IPS-NIHi11 (cell line): Measurements from ENCODE around the gene BMP2K.
A peak's percentile ranks its signal among the peaks of the same experiment; 100 is the strongest.

Source experiments
- DNase-seq: peaks from one replicate; pipeline ENCODE4 v3.0.0; 2012; ENCODE audit warnings: mixed read lengths, low spot score

Gene BMP2K

DNA sequence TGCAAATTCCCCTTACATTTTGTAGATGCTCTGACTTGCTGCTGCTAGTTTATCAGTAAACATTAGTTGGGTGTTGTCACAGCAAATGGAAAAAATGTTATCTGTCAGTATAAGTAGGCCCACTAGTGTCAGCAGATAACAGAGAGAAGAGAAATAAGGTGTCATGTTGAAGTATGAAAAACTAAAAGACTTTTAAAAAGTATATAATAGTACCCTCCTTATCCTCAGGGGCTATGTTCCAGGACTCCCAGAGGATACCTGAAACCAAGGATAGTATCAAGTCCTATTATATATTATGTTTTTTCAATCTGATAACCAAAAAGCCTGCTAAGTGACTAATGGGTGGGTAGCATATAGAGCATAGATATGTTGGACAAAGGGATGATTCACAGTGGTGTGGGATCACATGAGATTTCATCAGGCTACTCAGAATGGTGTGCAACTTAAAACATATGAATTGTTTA is 11.6 kb upstream of the BMP2K start:
- no peak for DNase-seq

DNA sequence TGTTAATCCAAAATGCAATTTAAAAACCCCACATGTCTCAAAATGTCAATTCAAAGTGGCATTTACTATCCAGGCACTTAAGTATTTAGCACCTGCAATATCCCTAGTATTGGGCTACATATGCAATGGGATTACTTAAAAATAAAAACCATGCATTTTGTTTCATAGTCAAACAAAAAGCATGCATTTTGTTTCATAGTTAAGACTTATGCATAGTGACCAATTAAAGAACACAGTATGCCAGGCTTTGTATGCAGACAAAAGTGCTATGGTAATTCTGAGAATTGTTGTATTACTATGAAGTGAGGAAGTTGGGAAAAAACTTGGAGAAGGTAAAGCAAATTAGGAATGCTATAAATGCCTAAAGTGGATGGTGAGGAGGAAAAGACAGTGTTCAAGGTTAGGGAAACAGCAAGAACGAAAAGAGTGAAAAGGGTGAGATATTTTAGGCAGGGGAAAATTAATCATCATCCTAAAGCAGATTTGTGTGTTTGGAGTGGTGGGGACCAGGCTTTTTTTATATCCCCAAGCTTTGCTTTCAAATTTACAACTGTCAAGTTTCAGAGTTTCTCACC is 10.6 kb upstream of the BMP2K start:
- no peak for DNase-seq

DNA sequence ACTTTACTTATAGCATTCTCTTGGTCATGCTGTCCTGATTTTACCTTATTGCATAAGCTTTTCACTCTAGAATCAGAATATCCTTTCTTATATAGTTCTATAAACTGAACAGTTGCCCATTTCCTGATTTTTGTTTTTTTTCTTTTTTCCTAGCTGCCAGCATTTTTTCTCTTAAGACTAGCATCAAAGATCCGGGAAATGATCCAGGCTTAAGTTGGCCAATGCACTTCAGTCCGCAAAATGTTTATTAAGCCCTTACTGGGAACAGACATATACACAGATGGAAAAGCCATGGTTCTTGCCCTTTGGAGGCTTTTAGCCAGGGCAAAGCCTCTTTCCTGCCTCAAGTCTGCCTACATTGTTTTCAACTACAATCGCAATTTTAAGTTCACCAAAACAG is 10.1 kb upstream of the BMP2K start:
- no peak for DNase-seq

DNA sequence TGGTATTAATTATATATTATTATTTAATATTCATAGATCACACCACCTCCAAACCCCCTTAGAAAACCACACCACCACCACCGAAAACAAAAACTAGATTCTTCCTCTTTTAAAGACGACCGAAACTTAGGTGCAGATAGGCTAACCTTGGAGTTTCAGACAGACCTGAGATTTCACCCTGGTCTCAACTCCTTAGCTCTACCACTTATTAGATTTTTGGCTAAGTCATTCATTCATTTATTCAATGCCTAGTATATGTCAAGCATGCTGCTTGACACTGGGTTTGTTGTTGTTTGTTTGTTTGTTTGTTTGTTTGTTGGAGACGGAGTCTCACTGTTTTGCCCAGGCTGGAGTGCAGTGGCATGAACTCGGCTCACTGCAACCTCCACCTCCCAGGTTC is 9.5 kb upstream of the BMP2K start:
- no peak for DNase-seq

DNA sequence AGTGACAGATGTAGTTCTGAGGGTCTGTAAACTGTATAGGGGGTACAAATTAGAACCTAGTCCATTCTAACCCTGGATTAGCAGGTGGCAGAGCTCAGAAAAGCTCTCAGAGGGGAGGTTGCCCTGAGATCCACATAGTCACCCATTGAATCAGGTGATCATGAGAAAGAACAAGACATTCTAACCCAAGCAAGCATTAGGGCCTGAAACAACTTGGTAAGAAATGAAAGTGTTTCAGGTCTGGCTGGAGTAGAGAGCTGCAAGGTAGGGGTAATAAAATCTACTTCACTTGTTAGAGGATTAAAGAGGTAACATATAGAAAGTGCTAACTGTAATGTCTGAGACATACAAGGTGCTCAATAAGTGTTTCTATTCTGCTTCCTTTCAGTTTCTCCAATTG is 8.8 kb upstream of the BMP2K start:
- DNase-seq: no peak

DNA sequence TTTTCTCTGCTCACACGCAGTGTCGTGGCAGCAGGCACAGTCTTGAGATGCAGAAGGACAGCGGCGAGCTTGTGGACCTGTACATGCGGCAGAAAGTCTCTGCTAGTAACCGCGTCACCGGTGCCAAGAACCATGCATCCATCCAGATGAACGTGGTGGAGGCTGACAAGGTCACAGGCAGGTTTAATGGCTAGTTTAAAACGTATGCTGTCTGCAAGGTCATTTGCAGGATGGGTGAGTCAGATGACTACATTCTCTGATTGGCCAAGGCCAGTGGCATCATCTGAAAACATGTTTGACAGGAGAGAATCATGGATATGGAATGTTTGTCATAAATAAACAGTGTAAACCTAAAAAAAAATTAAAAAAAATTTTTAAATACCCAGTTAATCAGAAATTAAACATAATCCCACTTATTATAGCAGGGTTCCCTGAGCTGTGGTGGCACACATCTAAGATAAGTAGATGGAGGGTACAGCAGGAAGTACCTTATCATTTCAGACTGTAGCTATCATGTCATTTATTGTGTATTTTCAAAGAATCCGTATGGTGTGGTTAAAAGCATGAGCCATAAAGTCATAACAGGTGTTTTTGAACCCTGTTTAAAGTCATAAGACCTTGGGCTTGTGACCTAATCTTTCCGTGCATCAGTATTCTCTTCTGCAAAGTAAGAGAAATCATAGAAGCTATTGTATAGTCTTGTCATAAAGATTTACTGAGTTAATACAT is 7.5 kb upstream of the BMP2K start:
- no peak for DNase-seq

DNA sequence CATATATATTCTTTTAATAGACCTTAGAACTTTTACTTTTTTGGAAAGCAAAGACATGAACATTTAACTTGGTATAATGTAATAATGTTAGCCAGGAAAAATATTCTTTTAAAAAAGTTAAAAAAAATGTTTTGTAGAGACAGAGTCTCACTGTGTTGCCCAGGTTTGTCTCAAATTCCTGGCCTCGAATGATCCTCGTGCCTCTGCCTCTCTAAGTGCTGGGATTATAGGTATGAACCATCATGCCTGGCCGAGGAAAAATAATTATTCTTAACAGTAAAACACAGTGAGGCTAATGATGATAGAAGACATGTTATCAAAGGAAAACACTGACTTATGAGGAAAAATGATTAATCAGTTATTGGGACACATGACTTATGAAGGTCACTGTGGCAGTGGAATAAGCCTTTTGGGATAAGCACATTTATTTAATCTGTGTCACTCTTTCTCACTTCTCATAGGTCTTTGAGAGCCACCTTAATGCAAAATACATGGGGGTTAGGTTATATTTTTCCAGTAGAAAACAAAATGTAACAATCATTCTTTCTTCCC is 6.0 kb upstream of the BMP2K start:
- DNase-seq: no peak

DNA sequence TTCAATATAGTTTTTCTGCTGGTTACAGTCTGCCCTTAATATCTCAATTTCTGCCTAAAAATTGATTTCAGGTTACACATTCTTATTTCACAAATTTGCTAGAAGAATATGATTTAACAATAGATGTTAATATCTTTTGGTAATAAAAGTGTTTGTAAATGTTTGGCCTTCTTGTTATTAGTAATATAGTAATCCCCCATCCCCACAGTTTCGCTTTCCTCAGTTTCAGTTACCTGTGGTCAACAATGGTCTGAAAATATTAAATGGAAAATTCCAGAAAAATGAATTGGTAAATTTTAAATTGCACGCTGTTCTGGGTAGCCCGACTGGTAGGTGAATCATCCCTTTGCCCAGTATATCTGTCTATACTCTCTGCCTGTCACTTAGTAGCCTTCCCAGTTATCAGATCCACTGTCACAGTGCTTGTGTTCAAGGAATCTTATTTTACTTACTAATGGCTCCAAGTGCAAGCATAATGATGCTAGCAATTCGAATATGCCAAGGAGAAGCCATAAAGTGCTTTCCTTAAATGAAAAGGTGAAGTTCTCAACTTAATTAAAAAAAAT is 3.5 kb upstream of the BMP2K start:
- no peak for DNase-seq

DNA sequence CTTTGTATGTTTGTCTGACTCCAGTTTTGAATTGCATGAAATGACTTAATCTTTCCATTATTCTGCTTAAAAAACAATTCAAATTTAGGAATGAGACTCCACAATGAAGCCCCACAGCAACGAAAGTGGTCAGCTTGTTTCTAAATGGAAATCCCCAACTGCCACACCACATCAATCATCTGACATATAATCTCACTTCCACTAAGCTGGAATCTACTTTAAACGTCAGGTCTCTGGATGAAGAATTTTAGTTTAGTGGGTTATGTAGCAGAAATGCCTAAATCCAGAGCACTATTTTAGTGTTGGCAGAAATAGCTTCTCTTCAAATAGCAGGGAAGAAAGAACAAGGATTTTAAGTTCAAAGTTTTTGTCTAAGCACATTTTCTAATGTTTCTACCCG is 1.7 kb upstream of the BMP2K start:
- DNase-seq: no peak

DNA sequence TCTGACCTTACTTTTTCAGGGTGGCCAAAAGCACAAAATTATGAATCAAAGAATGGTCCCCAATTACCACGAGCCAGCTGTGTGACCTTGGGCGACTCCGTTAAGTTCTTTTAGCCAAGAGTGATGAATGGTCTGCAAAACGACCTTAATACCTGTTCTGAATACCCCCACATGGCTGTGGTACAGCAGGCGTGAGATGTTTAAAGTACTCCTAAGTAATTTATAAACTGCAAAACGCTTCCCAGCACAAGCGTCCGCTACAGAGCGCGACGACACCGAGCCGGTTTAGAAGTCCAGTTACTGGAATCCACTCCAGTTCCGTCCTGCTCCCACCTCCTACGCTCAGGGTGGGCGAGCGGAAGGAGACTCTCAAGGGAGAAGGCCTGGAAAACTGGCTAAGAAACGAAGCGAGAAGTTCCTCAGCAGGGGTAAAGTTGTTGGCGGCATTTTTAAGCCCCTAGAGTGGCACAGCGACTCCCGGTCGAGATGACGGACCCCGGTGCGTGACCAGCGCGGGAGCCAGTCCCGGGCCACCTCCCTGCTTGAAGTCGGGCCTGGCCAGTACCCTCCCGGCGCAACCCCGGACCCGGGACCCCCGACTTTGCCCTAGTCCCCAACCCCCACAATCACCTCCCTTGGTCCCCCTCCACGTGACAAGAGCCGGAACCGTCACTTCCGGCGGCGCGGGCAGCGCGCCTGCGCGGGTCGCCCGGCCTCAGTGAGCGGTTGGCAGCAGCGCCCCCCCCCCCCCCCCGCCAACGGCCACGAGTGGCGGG is 659 bp upstream of the BMP2K start:
- DNase-seq: peak; percentile 88

DNA sequence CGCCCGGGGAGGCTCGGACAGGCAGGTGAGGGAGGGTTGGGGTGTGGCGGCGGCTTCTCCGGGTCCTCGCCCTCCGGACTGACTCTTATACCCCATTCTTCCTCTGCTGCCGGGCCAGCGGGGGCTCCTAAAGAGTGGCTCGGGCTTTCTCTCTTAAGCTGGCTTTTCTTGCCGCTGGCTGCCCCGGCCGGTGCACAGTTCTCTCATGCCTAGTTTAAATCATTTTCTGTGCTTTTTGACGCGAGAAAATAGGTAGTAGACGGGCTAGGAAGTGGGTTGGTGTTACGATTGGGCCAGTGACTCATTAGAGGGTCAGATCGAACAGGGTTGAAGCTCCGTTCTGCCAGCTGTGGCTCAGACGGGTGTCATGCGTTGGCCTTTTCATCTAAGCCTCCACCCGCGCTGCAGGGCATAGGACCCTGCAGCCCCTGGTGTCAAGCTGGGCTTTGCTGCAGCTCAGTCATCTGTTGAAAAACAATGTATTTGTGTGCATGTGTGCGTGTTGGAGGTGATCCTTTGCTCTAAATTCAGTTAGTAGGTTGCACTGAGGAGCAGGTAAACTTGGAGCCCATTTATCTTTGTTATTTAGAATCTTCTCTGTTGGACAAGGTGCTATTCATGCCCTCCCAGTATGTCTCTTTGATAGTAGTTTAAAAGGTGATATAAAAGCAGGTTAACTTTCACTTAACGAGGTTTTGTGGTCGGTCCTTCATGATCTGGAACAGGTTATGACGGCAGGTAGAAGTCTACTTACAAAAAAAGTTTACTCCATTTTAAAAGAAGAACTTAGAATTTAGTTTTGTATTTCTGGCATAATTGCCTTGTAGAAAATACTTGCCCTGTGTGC is 802 bp downstream of the BMP2K start:
- peak; percentile 47 for DNase-seq

DNA sequence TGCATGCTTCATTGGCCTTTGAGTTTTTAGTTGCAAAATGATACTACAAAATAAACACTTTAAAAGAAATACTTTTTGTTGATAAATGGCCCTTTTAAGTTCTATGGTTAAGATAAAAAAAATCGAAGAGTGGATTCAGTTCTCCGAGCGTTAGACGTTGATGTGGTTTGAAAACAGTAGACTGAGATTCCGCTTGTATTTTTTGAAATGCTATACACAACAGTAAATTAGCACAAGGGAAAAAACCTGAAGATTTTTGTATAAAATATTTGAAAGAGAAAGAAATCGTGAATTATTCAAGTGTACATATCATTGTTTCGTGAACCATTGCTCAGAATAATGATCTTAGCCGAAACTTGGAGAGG is 1.4 kb downstream of the BMP2K start:
- no peak for DNase-seq

DNA sequence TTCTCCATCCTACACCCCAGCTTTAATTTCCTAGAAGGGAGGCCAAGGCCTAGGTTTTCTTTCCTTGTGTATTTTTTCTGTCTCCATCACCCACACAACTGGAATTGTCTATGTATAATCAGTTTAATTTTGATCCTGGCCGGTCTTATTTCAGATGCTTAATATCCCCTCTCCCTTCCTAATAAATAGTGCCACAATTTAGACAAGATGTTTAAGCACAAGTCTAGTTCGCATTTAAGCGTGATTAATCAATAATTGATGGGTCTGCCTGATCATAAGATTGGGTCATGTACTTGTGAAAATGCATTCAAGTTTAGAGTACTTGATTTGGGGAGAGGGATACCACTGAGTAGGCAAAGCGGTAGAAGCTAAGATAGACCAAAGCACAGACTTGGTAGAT is 2.4 kb downstream of the BMP2K start:
- DNase-seq: no peak

DNA sequence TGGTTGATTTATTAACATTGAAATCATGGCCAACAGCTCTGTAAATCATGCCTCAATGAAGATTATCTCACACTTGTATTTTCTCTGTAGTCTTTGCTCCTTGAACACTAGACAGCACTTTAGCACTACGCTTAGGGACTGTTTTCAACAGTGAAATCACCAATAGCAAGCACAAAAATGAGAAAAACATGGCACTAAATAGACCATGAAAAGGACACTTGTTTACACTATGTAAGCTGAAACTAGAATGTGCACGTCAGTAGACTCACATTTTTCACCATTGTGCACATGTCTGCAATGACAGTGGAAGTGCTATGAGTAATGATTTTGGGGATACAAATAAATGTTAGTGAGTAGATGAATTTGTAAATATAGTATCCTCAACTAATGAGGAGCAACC is 3.1 kb downstream of the BMP2K start:
- no peak for DNase-seq

DNA sequence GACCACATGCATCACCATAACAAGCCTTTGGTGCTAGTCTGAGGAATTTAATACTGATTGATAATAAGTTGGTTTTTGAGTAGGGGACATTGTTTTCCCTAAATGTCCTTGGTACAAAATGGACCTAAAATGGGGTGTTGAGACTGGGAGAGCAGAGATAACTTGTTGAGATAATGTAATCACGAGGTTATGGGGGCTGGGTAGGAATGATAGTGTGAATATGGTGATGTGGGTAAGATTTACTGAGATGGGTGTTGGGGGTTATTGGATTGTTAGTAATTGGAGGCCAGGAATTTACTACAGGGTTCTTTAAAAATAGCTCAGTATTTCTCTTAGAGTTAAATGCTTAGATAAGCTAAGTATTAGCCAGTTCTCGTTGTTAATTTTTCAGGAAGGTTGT is 3.9 kb downstream of the BMP2K start:
- DNase-seq: no peak

DNA sequence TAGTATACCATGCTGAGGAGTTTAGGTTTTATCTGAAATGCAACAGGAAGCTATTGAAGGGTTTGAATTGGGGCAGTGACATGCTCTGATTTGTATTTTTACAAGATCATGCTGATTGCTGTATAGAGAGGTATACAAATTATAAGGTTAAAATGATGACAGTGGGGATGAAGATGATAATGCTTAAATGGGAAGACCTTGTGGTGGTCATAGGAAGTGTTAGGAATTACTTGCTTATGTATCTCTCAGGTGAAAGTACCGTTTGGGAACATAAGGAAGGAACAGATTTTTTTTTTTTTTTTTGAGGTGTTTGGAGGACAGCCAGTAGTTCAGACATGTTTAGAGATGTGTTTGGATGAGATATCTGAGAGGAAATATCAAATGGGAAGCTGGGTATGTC is 5.0 kb downstream of the BMP2K start:
- no peak for DNase-seq

DNA sequence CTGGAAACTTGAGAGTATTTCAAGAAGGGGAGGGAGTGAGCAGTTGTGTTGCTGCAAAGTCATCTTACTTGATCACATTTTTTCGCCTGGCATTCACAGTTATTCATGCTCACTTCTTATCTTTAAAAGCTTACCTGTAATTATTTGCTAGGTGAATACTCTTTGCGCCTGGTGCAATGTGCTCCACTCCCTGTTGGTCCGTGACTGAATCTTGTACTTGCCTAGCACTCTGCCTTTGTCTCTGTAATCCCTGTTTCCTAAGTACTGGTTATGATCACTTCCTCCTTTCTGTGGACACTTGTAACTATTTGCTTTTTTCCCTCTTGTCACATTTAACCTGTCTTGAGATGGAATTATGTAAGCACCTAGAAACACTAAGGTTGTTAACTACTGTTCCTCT is 5.8 kb downstream of the BMP2K start:
- no peak for DNase-seq

DNA sequence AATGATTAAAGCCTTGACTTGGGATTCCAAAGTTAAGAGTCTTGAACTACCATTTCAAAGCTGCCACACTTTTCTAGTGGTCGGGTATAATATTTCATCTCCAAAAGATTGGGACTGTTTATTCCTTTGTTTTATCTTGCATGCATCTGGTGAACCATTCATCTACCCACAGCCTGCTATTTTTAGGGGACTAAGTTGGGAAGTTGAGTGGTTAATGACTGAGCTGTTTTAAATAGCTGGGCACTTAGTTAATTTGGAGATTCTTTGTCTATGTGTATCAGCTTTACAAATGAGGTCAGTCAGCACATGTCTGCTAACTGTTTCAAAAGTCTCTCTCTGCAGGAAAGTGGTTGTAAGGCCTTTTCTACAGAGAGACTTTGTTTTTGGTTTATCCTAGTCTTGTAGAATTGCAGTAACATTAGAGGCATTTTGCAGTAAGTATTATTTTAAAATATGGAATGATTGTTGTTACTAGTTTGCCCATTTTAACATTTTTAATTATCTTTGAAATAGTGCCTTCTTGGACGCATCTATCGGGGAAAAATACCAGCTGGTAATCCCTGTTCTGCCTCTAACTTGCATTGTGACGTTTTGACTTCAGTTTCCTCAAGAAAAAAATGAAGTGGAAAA is 8.2 kb downstream of the BMP2K start:
- no peak for DNase-seq

DNA sequence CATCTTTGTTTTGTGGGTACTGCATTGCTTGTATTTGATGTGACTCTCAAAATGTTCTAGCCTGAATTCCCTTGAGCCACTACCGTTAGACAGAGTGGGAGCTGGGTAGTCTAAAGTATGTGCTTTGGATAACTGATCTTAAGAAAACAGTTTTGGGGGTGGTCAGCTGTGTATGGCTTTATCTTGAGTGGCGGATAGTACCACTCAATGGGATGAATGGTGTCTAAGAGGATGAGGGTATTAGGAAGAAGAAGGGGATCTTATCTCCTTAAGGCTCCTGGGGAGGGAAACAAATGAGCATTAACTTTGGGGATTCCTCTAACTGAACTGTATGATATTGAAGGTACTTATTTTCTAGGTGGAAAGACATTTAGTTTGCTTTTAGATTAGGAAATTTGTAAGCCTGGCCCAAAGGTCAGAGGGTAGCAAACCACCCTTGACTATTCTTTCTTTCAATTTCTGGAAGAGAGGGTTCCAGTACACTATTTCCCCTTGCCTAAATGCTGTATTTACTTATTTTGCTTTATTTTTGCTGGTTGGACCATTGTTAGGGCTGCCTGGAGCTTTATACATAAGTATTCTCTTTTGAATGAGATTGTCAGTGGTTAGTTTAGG is 11.3 kb downstream of the BMP2K start:
- no peak for DNase-seq

DNA sequence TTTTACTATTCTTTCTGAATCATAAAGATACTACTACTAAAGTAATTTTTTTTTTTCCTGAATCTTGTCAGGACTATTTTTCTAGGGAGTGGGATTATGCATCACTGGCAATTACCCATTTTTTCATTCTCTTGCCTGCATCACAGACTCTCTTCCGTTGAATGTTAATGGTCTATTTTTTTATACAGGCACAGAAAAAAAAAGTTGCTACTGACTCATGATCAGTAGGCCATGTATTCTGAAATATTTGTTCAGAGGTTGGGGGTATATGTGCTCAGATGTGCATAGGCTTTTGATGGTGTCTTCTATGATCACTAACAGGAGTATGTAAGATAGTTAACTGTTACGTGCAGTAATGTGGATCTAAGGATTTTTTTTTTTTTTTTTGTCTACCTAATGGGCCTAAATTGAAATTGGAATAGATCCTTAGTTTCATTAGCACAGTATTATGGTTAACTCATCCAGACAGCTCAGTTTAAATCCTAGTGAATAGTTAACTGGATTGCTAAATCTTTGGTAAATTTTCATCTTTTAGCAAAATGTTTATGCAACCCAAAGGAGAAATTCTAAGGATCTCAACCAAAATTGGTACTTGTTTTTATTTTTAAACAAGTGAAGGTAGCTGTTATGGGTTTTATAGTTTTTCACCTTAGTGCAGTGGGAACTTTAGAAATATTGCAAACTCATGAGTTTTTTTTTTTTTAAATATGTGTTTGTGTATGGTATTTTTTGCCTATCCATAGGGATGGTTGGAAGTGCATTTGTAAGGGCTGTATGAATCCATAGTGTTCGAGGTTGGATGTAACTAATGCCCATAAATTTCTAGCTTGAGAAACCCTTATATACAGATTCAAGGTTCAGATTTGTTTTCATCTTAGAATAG is 12.1 kb downstream of the BMP2K start:
- no peak for DNase-seq
